Measurements from ENCODE around the gene PLXDC1. TPM values are rescaled to one million over a fixed set of nuclear protein-coding genes. Genes with fewer than 3 reads are reported as not detected.

PLXDC1 gene
- total and polyA plus RNA-seq, 2 of the 13 experiments (the other 11 are each of a cell fraction or from before 2014, with no cell fraction given), result not detected

- TF ChIP-seq ZNF382 (CRISPR knock-in tag; IDR thresholded peaks at IDR 0.05; ENCODE audit: borderline replicate concordance) (no peak), RNF2 (conservative IDR thresholded peaks at IDR 0.05; ENCODE audit: low read depth) (no peak), ZFP36L2 (CRISPR knock-in tag; IDR thresholded peaks at IDR 0.05) (no peak)
Observed at GRCh38 chr17:39099663-39100286, 51.7 kb downstream of the PLXDC1 start (continued).

- Histone ChIP-seq H3K27me3 (ENCODE audit: control insufficient read depth in 1 of 2, insufficient read depth in 2 of 2, low read length in 2 of 2) (peaks cover 6 to 70% of the 10 kb centered on the region in 2 experiments; a peak in 4 of 5 replicates), H3K9ac (ENCODE audit: insufficient read depth, low read depth, low read length) (no peak overlapping the region), H3K36me3 (replicated peaks in 1 of 2; ENCODE audit: control insufficient read depth in 1 of 2, insufficient read depth in 2 of 2, low read length in 2 of 2) (no peaks in the 10 kb centered on the region), H4K20me1 (ENCODE audit: insufficient read depth, low read length) (no peaks in the 10 kb centered on the region), H3K9me3 (ENCODE audit: low read length) (no peaks in the 10 kb centered on the region), H3K4me2 (ENCODE audit: low read depth, low read length) (no peak overlapping the region), H2AFZ (ENCODE audit: low read length) (no peak overlapping the region), H3K27ac (ENCODE audit: extremely low read length, insufficient read depth, low read length) (no peak overlapping the region), H3K4me3 (replicated peaks in 1 of 3; ENCODE audit: insufficient read depth in 1 of 3, low read depth in 2 of 3, low read length in 3 of 3) (no peak overlapping the region), H3K79me2 (ENCODE audit: insufficient read depth, low read length) (no peaks in the 10 kb centered on the region), H3K4me1 (ENCODE audit: insufficient read depth, low read length) (peaks cover 10% of the 10 kb centered on the region)
- ChIA-PET POLR2A (no interaction called here), CTCF (ENCODE audit: low intra/inter-chr PET ratio, low total read pairs) (no interaction called here)
- no peak for FAIRE-seq
- TF ChIP-seq ZNF607 (CRISPR knock-in tag; IDR thresholded peaks at IDR 0.05; ENCODE audit: borderline replicate concordance) (no peak), NCOR1 (IDR thresholded peaks at IDR 0.05; ENCODE audit: borderline replicate concordance, low read length) (no peak), RCOR2 (CRISPR knock-in tag; IDR thresholded peaks at IDR 0.05) (no peak), KAT2B (IDR thresholded peaks at IDR 0.05; ENCODE audit: borderline replicate concordance, low read depth, low read length) (no peak), TOE1 (CRISPR knock-in tag; IDR thresholded peaks at IDR 0.05) (no peak), FOXJ3 (CRISPR knock-in tag; IDR thresholded peaks at IDR 0.05; ENCODE audit: borderline replicate concordance) (no peak), MLX (CRISPR knock-in tag; IDR thresholded peaks at IDR 0.05) (no peak), KLF16 (CRISPR knock-in tag; IDR thresholded peaks at IDR 0.05) (no peak), TBX2 (CRISPR knock-in tag; IDR thresholded peaks at IDR 0.05; ENCODE audit: borderline replicate concordance) (no peak), NR1H2 (CRISPR knock-in tag; IDR thresholded peaks at IDR 0.05; ENCODE audit: borderline replicate concordance, low read depth) (no peak), SIN3A (IDR thresholded peaks at IDR 0.05; ENCODE audit: borderline replicate concordance, low read depth, low read length) (no peak), TCF12 (IDR thresholded peaks at IDR 0.05) (no peak), TCF12 (CRISPR knock-in tag; IDR thresholded peaks at IDR 0.05) (no peak), ZBTB1 (CRISPR knock-in tag; IDR thresholded peaks at IDR 0.05; ENCODE audit: borderline replicate concordance) (no peak), EP300 (IDR thresholded peaks at IDR 0.05; ENCODE audit: low read depth in 2 of 2, low read length in 2 of 2) (no peak), EP300 (CRISPR knock-in tag; IDR thresholded peaks at IDR 0.05; ENCODE audit: borderline replicate concordance) (no peak)
- TF ChIP-seq, protein P1, sequence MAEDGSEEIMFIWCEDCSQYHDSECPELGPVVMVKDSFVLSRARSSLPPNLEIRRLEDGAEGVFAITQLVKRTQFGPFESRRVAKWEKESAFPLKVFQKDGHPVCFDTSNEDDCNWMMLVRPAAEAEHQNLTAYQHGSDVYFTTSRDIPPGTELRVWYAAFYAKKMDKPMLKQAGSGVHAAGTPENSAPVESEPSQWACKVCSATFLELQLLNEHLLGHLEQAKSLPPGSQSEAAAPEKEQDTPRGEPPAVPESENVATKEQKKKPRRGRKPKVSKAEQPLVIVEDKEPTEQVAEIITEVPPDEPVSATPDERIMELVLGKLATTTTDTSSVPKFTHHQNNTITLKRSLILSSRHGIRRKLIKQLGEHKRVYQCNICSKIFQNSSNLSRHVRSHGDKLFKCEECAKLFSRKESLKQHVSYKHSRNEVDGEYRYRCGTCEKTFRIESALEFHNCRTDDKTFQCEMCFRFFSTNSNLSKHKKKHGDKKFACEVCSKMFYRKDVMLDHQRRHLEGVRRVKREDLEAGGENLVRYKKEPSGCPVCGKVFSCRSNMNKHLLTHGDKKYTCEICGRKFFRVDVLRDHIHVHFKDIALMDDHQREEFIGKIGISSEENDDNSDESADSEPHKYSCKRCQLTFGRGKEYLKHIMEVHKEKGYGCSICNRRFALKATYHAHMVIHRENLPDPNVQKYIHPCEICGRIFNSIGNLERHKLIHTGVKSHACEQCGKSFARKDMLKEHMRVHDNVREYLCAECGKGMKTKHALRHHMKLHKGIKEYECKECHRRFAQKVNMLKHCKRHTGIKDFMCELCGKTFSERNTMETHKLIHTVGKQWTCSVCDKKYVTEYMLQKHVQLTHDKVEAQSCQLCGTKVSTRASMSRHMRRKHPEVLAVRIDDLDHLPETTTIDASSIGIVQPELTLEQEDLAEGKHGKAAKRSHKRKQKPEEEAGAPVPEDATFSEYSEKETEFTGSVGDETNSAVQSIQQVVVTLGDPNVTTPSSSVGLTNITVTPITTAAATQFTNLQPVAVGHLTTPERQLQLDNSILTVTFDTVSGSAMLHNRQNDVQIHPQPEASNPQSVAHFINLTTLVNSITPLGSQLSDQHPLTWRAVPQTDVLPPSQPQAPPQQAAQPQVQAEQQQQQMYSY (CRISPR knock-in tag; IDR thresholded peaks at IDR 0.05), result no peak
- DNase-seq (ENCODE audit: low spot score), result no peak
- intact Hi-C loops (cut with micrococcal nuclease; ENCODE audit: unreplicated experiment) (loop anchor here (5.0 kb wide), 1 partner anchor 376 kb away; no protein-coding TSS in a partner anchor), in situ Hi-C loops (cut with HindIII; ENCODE audit: extremely low pct_ligation_motif_present, low pct_unique_long_range_greater_than_20kb) (no loop called here)
- 47% methylated on average over 13 of the region's 13 CpGs for WGBS (ENCODE audit: low lambda C conversion rate)
- ATAC-seq, result no peak; the same call in 2 of the 3 replicates
- BruUV-seq (replicated peaks), result no TSS peak
Observed at GRCh38 chr17:39098588-39098987, 52.8 kb downstream of the PLXDC1 start.
